GM12878 (cell line): ENCODE data around the gene GID8. TPM values are rescaled to one million over a fixed set of nuclear protein-coding genes. Genes with fewer than 3 reads are reported as not detected.

ENCODE experiments used
- ATAC-seq: fragments of 200-7000 bp; cut with Tn5 transposase; 3 replicates; pipeline ENCODE4 v1.9.1; 2020; ENCODE audit warnings: mild to moderate bottlenecking, moderate library complexity
- BruUV-seq: library from RNA; stranded (reverse); fragments of 400-500 nt; replicated peaks from 2 replicates; lab custom pipeline; 2021; lab: Mats Ljungman, UMichigan
- CTCF ChIA-PET: fragments of 300-600 bp; sonication (Branson Sonifier 250); formaldehyde crosslinking; extraction: SDS; loops from one replicate; lab custom pipeline; 2021; ENCODE audit warnings: inconsistent platforms; lab: Yijun Ruan, JAX
- POLR2A ChIA-PET: fragments of 350-600 bp; formaldehyde crosslinking; extraction: SDS; loops from one replicate; lab custom pipeline; 2021; ENCODE audit warnings: inconsistent platforms; lab: Charles Lee
- RAD21 ChIA-PET: fragments of 300-600 bp; sonication (Branson Sonifier 250); formaldehyde crosslinking; loops from one replicate; lab custom pipeline; 2023; ENCODE audit warnings: antibody characterized with exemption; ENCODE audit not compliant: unreplicated experiment; lab: Charles Lee
- SMC1A ChIA-PET: fragments of 300-600 bp; sonication (Branson Sonifier 250); formaldehyde crosslinking; loops from one replicate; lab custom pipeline; 2023; ENCODE audit not compliant: unreplicated experiment, uncharacterized antibody; lab: Charles Lee
- DNase-seq: peaks from one replicate; pipeline ENCODE4 v3.0.0-alpha.2; 2011; ENCODE audit warnings: low read depth, low spot score
- FAIRE-seq: peaks from 3 replicates; lab custom pipeline; 2011; peaks lifted over from hg19 to GRCh38; lab: Jason Lieb, UNC
- H2AFZ ChIP-seq: 2 replicates; pipeline ENCODE4 v1.6.0; 2011; ENCODE audit warnings: low read depth, low read length, control low read depth; ENCODE audit not compliant: control insufficient read depth
- H3K27ac ChIP-seq: 2 replicates; pipeline ENCODE4 v1.5.1; 2011; ENCODE audit warnings: control low read depth; ENCODE audit not compliant: control insufficient read depth, insufficient read depth
- H3K27me3 ChIP-seq, 2 experiments: replicated peaks in 1 of 2; 2 replicates each; pipeline versions ENCODE4 v1.6.0 to v1.6.1; 2011; ENCODE audit warnings: low read length in 1 of 2; ENCODE audit not compliant: control insufficient read depth in 2 of 2, insufficient read depth in 2 of 2
- H3K36me3 ChIP-seq, 2 experiments: 2 replicates each; pipeline ENCODE4 v1.5.1; 2011; ENCODE audit warnings: low read length in 1 of 2; ENCODE audit not compliant: control insufficient read depth in 2 of 2, insufficient read depth in 2 of 2
- H3K4me1 ChIP-seq: 2 replicates; pipeline ENCODE4 v1.6.1; 2011; ENCODE audit warnings: mild to moderate bottlenecking, low read length, moderate library complexity, mixed read lengths; ENCODE audit not compliant: control insufficient read depth, insufficient read depth
- H3K4me2 ChIP-seq: 2 replicates; pipeline ENCODE4 v1.6.0; 2011; ENCODE audit warnings: control low read depth; ENCODE audit not compliant: control insufficient read depth, insufficient read depth
- H3K4me3 ChIP-seq: fragments of 200-600 bp; sonication (generic); 2 replicates; pipeline ENCODE4 v1.5.1; 2016
- H3K79me2 ChIP-seq: 2 replicates; pipeline ENCODE4 v1.6.0; 2011; ENCODE audit warnings: low read length; ENCODE audit not compliant: control insufficient read depth, insufficient read depth
- H3K9ac ChIP-seq: 2 replicates; pipeline ENCODE4 v1.8.0; 2011; ENCODE audit warnings: low read length, control low read depth, mixed read lengths; ENCODE audit not compliant: control insufficient read depth, insufficient read depth
- H3K9me3 ChIP-seq: replicated peaks from 3 replicates; pipeline ENCODE4 v1.5.1; 2011; ENCODE audit warnings: mild to moderate bottlenecking, low read length; ENCODE audit not compliant: control insufficient read depth, insufficient read depth
- H4K20me1 ChIP-seq: 2 replicates; pipeline ENCODE4 v1.6.0; 2011; ENCODE audit not compliant: control insufficient read depth, insufficient read depth
- E2F8 ChIP-seq: fragments of 450-650 bp; IDR thresholded peaks from 2 replicates; pipeline ENCODE4 v1.6.1; 2018; ENCODE audit warnings: mild to moderate bottlenecking, low read depth, moderate library complexity; ENCODE audit not compliant: partially characterized antibody
- IKZF1 ChIP-seq: fragments of 450-650 bp; conservative IDR thresholded peaks from 2 replicates; pipeline ENCODE4 v1.6.1; 2017; ENCODE audit warnings: antibody characterized with exemption, mild to moderate bottlenecking
- RELB ChIP-seq: fragments of 450-650 bp; IDR thresholded peaks from 2 replicates; pipeline ENCODE4 v1.6.1; 2017; ENCODE audit warnings: low read depth, mild to moderate bottlenecking, moderate library complexity
- WGBS: methylation state at CpG from one replicate; pipeline ENCODE4 v1.1.6; 2016; ENCODE audit warnings: low lambda C conversion rate; ENCODE audit not compliant: insufficient replicate concordance, insufficient coverage; ENCODE audit errors: missing lambda C conversion rate; 5-methylcytosine and 5-hydroxymethylcytosine counted together
- in situ Hi-C: fragments of 300-500 bp; cut with MboI; formaldehyde crosslinking; loops from 9 replicates; pipeline ENCODE4 v1.14.3; 2018; ENCODE audit warnings: mixed read lengths
- intact Hi-C: fragments of 100-400 bp; cut with micrococcal nuclease; formaldehyde crosslinking; loops from one replicate; pipeline ENCODE4 v1.14.2; 2022; ENCODE audit not compliant: unreplicated experiment
- polyA plus RNA-seq, 11 experiments: library from polyadenylated mRNA; depleted of rRNA in 4 of 11; unstranded in 6 of 11; stranded (reverse) in 5 of 11; fragments of >200 nt; fragmentation: Nextera tagmentation in 4 of 11; fragmentation: Illumina TruSeq in 1 of 11; extraction: Ambion mirVana in 4 of 11; extraction: Trizol in 1 of 11; gene quantifications; 1 replicate in 1 of 11; 2 replicates in 10 of 11; pipeline versions ENCODE4 v1.2.1 to v1.2.3, GENCODE V29; 2011 to 2016; ENCODE audit warnings: inconsistent platforms in 2 of 11, missing spikeins in 2 of 11, low read depth in 1 of 11
- total RNA-seq, 4 experiments: library from RNA; depleted of rRNA in 3 of 4; stranded (reverse); fragments of >200 nt in 3 of 4; fragmentation: Illumina TruSeq in 1 of 4; extraction: Trizol in 1 of 4; gene quantifications; 2 replicates each; pipeline versions ENCODE4 v1.2.1 to v1.2.3, GENCODE V29; 2013 to 2021

The GID8 gene
- total and polyA plus RNA-seq, 10 of the 15 experiments (the other 5 are each of a cell fraction or from before 2014, with no cell fraction given): 12.0 to 33.8 (median 22.2) TPM

- FAIRE-seq: no peak
- H3K4me3 ChIP-seq: peak overlapping the region; percentile 98
- in situ Hi-C loops (no loop called here), intact Hi-C loops (loop anchor here (2.0 to 5.0 kb wide), 2 partner anchors 13 to 50 kb away; partner anchors contain the start of gene GID8)
- peaks cover 9 to 15% of the 10 kb centered on the region in 2 experiments; a peak in 3 of 4 replicates for H3K36me3 ChIP-seq
- peaks cover 12% of the 10 kb centered on the region for H3K4me1 ChIP-seq
- peak overlapping the region; percentile 72 for H3K9ac ChIP-seq
- DNase-seq: no peak
- ChIA-PET RAD21 (interaction anchor here (2.8 kb wide), 1 partner anchor 14 kb away, joined by 17 read pairs; the partner anchor contains the start of gene GID8), CTCF (interaction anchor here (3.4 kb wide), 1 partner anchor 44 kb away, joined by 17 read pairs; no protein-coding TSS in a partner anchor), SMC1A (interaction anchor here (1.3 kb wide), 1 partner anchor 17 kb away, joined by 3 read pairs; no protein-coding TSS in a partner anchor)
- H3K9me3 ChIP-seq: peaks cover 3% of the 10 kb centered on the region; the same call in 2 of the 3 replicates
- peak overlapping the region; percentile 89 for H2AFZ ChIP-seq
- no peaks in the 10 kb centered on the region for H3K27me3 ChIP-seq
- no peaks in the 10 kb centered on the region for H4K20me1 ChIP-seq
- 66% methylated on average over 8 of the region's 8 CpGs for WGBS
- ATAC-seq: no peak
- peak overlapping the region; percentile 82 for H3K4me2 ChIP-seq
- TF ChIP-seq RELB (peak; percentile 34; the same call in 1 of the 2 replicates), IKZF1 (no peak), E2F8 (no peak)
- TF ChIP-seq, all 136 proteins: peak for 1
- POLR2A ChIA-PET: no interaction called here
- BruUV-seq: TSS peak; percentile 69
- H3K79me2 ChIP-seq: peaks cover 37% of the 10 kb centered on the region
- H3K27ac ChIP-seq: peak overlapping the region; percentile 79
Measured at GRCh38 chr20:62951896-62952372, 14.0 kb downstream of the GID8 start.
